AG09319 (cell line): ENCODE measurements around the gene MYO5B.

Experiments
- DNase-seq: peaks from one replicate; pipeline ENCODE4 v3.0.0-alpha.2; 2010; ENCODE audit warnings: low read depth; ENCODE audit errors: extremely low read depth
- CTCF ChIP-seq: IDR thresholded peaks from 2 replicates; pipeline ENCODE4 v1.5.1; 2011; ENCODE audit warnings: low read depth, mild to moderate bottlenecking, inconsistent platforms, low read length, moderate library complexity

Gene MYO5B

GRCh38 chr18:50115095-50115494, 79.9 kb downstream of the MYO5B start:
- no peak for DNase-seq
- no peak for TF ChIP-seq CTCF

GRCh38 chr18:50114448-50114847, 80.5 kb downstream of the MYO5B start:
- TF ChIP-seq CTCF: no peak

GRCh38 chr18:50113726-50114125, 81.2 kb downstream of the MYO5B start:
- TF ChIP-seq CTCF: no peak
- DNase-seq: no peak

More at GRCh38 chr18:50114448-50114847, 80.5 kb downstream of the MYO5B start:
- DNase-seq: no peak

GRCh38 chr18:50111398-50111797, 83.5 kb downstream of the MYO5B start:
- DNase-seq: no peak
- no peak for TF ChIP-seq CTCF

- TF ChIP-seq CTCF: no peak
- DNase-seq: no peak
Observed at GRCh38 chr18:50107468-50107977, 87.4 kb downstream of the MYO5B start.

- TF ChIP-seq CTCF: no peak
- no peak for DNase-seq
Observed at GRCh38 chr18:50105027-50105426, 89.9 kb downstream of the MYO5B start.

GRCh38 chr18:50104421-50104820, 90.5 kb downstream of the MYO5B start:
- TF ChIP-seq CTCF: no peak
- DNase-seq: no peak
